HEK293T (cell line): ENCODE measurements around the gene SORT1.

Source experiments
- BHLHE40 ChIP-seq: fragments of 450-650 bp; IDR thresholded peaks from 2 replicates; pipeline ENCODE4 v1.6.1; 2016; ENCODE audit warnings: mild to moderate bottlenecking, moderate library complexity, borderline replicate concordance
- SP1 ChIP-seq: fragments of 450-650 bp; IDR thresholded peaks from 2 replicates; pipeline ENCODE4 v1.6.1; 2017

DNA sequence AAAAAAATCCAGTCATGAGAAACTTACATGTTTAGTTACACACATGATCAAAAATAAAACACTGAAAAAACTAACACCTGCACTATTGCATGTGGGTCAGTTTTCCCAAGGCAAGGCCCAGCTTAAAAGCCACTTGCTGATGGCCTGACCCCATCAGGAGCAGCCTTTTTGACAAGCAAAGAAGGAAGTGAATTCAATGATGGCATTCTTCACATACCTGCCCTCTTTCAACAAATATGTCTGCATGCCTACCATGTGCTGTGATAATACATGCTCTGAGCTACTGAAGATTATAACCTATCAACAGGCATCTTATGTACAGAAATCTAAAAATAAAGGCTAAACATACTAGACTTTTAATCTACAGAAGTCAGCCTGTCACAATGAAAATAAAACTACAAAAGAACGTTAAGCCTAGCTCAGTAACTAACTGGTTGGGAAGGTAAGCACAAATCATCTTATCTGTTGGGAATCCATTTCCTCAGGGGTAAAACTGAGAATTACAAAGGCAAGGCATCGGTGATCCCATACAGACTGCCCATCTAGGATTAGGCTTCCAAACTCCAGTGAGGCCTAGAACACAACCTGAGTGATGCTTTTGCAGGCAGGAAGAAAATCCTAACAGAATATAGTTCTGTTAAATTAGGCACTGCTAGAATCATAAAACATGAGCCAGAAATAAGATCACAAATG lies 14.5 kb downstream of the SORT1 start:
- TF ChIP-seq SP1 (no peak), BHLHE40 (no peak)
